Bronchial epithelial cell (primary cell): ENCODE results near the gene LMO2. TPM values are rescaled to one million over a fixed set of nuclear protein-coding genes. Genes with fewer than 3 reads are reported as not detected.

Experiments used
- DNase-seq: peaks from one replicate; pipeline ENCODE4 v3.0.0-alpha.2; 2010; ENCODE audit warnings: low read depth
- FAIRE-seq: peaks from 2 replicates; lab custom pipeline; 2011; peaks lifted over from hg19 to GRCh38; lab: Jason Lieb, UNC
- H3K27me3 ChIP-seq: 2 replicates; pipeline ENCODE4 v1.5.1; 2011; ENCODE audit warnings: low read length; ENCODE audit not compliant: control insufficient read depth, insufficient read depth
- H3K36me3 ChIP-seq: 2 replicates; pipeline ENCODE4 v1.5.1; 2011; ENCODE audit warnings: low read length; ENCODE audit not compliant: control insufficient read depth, insufficient read depth
- H3K4me3 ChIP-seq: 2 replicates; pipeline ENCODE4 v1.5.1; 2011; ENCODE audit warnings: mild to moderate bottlenecking, low read depth, low read length, control low read depth
- total RNA-seq: library from RNA; depleted of rRNA; stranded (reverse); fragments of >200 nt; gene quantifications from 2 replicates; pipeline ENCODE4 v1.2.1, GENCODE V29; 2014
- TF ChIP-seq, protein P1 (sequence below): IDR thresholded peaks from 2 replicates; pipeline ENCODE4 v1.5.1; 2011; ENCODE audit warnings: mild to moderate bottlenecking, moderate library complexity, low read length, control low read depth, inconsistent platforms; ENCODE audit not compliant: insufficient read depth, severe bottlenecking

Gene LMO2
- total RNA-seq, 1 donor from 2014 or later = 1.1 TPM

- FAIRE-seq = no peak
- TF ChIP-seq, protein P1, sequence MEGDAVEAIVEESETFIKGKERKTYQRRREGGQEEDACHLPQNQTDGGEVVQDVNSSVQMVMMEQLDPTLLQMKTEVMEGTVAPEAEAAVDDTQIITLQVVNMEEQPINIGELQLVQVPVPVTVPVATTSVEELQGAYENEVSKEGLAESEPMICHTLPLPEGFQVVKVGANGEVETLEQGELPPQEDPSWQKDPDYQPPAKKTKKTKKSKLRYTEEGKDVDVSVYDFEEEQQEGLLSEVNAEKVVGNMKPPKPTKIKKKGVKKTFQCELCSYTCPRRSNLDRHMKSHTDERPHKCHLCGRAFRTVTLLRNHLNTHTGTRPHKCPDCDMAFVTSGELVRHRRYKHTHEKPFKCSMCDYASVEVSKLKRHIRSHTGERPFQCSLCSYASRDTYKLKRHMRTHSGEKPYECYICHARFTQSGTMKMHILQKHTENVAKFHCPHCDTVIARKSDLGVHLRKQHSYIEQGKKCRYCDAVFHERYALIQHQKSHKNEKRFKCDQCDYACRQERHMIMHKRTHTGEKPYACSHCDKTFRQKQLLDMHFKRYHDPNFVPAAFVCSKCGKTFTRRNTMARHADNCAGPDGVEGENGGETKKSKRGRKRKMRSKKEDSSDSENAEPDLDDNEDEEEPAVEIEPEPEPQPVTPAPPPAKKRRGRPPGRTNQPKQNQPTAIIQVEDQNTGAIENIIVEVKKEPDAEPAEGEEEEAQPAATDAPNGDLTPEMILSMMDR = no peak
- Histone ChIP-seq H3K4me3 (no peak overlapping the region), H3K27me3 (no peaks in the 10 kb centered on the region), H3K36me3 (no peaks in the 10 kb centered on the region)
- no peak for DNase-seq
Observed at GRCh38 chr11:33910958-33911339, 19.1 kb upstream of the LMO2 start.

DNA sequence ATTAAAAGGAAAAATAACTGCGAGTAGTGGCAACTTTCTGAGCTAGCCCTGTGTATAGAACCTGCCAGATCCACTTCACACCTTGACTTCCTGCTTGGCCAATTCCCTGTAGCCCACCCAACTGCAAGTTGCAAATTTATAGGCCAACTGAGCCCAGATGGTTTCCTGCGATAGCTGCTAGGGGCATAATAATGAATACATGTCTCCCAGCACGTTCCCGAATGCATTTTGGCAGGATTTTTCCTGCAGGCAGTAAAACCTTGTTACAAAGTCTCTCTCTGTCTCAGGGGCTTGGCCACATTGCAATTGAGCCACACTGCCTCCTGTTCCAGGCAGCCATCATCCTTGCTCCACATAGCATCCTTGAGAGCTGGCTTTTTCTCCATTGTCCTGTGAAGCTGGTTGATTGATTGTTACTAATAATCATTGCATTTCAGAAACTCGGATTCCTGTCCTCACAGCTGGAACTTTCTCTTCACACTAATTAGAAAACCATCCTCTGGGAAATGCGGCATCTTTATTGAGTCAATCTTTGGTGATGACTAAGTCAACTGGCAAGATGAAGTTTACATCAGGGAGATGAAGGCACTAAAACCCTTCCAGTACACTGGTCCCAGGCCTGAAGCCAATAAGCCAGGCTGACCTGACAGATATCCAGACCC is 18.6 kb upstream of the LMO2 start:
- no peak overlapping the region for H3K4me3 ChIP-seq
- no peak for DNase-seq
- H3K36me3 ChIP-seq = no peaks in the 10 kb centered on the region
- no peak for FAIRE-seq
- no peaks in the 10 kb centered on the region for H3K27me3 ChIP-seq
- TF ChIP-seq, protein P1 = no peak

- H3K27me3 ChIP-seq = no peaks in the 10 kb centered on the region
- no peak overlapping the region for H3K4me3 ChIP-seq
- H3K36me3 ChIP-seq = no peaks in the 10 kb centered on the region
- FAIRE-seq (no peak), DNase-seq (no peak)
- TF ChIP-seq, protein P1 = no peak
Observed at GRCh38 chr11:33909552-33909951, 17.7 kb upstream of the LMO2 start.

DNA sequence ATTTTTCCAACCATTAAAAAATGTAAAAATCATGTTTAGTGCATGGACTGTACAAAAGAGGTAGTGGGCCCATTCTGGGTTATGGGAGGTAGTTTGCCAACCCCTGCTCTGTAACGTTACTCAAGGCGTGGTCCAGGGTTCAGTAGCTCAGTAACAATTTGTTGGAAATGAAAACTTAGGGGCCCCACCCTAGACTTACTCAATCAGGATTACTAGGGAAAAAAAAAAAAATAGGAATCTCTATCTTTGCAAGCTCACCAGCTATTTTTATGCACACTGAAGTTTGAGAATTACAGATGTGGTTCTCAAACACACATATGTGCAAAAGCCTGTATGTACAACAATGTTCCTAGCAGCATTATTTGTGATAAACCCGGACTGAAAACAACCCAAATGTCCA is 17.3 kb upstream of the LMO2 start:
- DNase-seq = no peak
- TF ChIP-seq, protein P1 = no peak
- Histone ChIP-seq H3K36me3 (no peaks in the 10 kb centered on the region), H3K27me3 (no peaks in the 10 kb centered on the region), H3K4me3 (no peak overlapping the region)
- no peak for FAIRE-seq

DNA sequence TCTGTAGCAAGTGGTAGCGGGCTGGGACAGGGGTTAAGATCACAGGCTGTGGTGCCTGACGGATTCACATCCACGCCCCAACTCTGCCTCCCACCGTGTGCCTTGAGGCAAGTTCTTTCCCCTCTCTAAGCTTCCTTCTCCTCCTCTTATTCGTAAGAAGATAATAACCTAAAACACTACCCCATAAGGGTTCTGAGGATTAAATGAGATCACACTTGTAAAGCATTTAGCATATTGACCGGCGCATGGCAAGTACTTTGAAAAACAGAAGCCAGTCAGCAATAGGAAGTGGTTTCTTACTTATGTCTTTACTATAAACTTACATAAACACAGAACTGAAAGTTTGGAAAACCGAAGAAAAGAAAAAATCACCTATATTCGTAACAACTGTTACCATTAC is 15.5 kb upstream of the LMO2 start:
- TF ChIP-seq, protein P1 = no peak
- H3K4me3 ChIP-seq = no peak overlapping the region
- H3K27me3 ChIP-seq = no peaks in the 10 kb centered on the region
- H3K36me3 ChIP-seq = no peaks in the 10 kb centered on the region
- no peak for DNase-seq
- no peak for FAIRE-seq
